CD14-positive monocyte (primary cell): ENCODE measurements around the gene LILRB3. TPM values are rescaled to one million over a fixed set of nuclear protein-coding genes. Genes with fewer than 3 reads are reported as not detected.

Source experiments
- DNase-seq, 3 donors: peaks; one replicate each; pipeline ENCODE4 v3.0.0-alpha.2; 2011 to 2022
- H2AFZ ChIP-seq: 2 replicates; pipeline ENCODE4 v1.6.0; 2012; ENCODE audit warnings: mild to moderate bottlenecking, low read depth, low read length, inconsistent platforms; ENCODE audit not compliant: insufficient read depth, poor library complexity, severe bottlenecking
- H3K27ac ChIP-seq, 2 donors: 1 replicate in 1 of 2; 2 replicates in 1 of 2; pipeline ENCODE4 v1.5.1; 2012 to 2013; ENCODE audit warnings: low read length in 2 of 2, control low read depth in 1 of 2, inconsistent platforms in 1 of 2, low read depth in 1 of 2, mild to moderate bottlenecking in 1 of 2
- H3K27me3 ChIP-seq, 2 donors: one replicate each; pipeline versions ENCODE4 v1.6.0 to v1.6.1; 2011 to 2013; ENCODE audit warnings: low read length in 2 of 2; ENCODE audit not compliant: control insufficient read depth in 2 of 2, insufficient read depth in 2 of 2
- H3K36me3 ChIP-seq, 2 donors: replicated peaks in 1 of 2; 1 replicate in 1 of 2; 2 replicates in 1 of 2; pipeline versions ENCODE4 v1.5.1 to v1.6.1; 2012 to 2013; ENCODE audit warnings: low read length in 2 of 2, control low read depth in 1 of 2, inconsistent platforms in 1 of 2, mild to moderate bottlenecking in 1 of 2; ENCODE audit not compliant: insufficient read depth in 2 of 2, control insufficient read depth in 1 of 2
- H3K4me1 ChIP-seq, 2 donors: 1 replicate in 1 of 2; 2 replicates in 1 of 2; pipeline versions ENCODE4 v1.5.1 to v1.6.1; 2012 to 2013; ENCODE audit warnings: low read length in 2 of 2, control low read depth in 1 of 2, inconsistent platforms in 1 of 2, mild to moderate bottlenecking in 1 of 2, moderate library complexity in 1 of 2; ENCODE audit not compliant: insufficient read depth in 2 of 2, control insufficient read depth in 1 of 2
- H3K4me2 ChIP-seq: replicated peaks from 2 replicates; pipeline ENCODE3; 2012; ENCODE audit warnings: low read length, moderate library complexity, mild to moderate bottlenecking; ENCODE audit not compliant: poor library complexity, severe bottlenecking; ENCODE audit errors: extremely low read depth
- H3K4me3 ChIP-seq, 3 experiments: fragments of 200-600 bp in 1 of 3; sonication (generic) in 1 of 3; replicated peaks in 1 of 3; 1 replicate in 2 of 3; 2 replicates in 1 of 3; pipeline ENCODE4 v1.5.1; 2011 to 2013; ENCODE audit warnings: low read length in 3 of 3, mild to moderate bottlenecking in 3 of 3, control low read depth in 2 of 3, low read depth in 2 of 3, inconsistent platforms in 1 of 3, moderate library complexity in 1 of 3
- H3K79me2 ChIP-seq: 2 replicates; pipeline ENCODE4 v1.6.0; 2012; ENCODE audit warnings: mild to moderate bottlenecking, control low read depth, inconsistent platforms, low read length, moderate library complexity; ENCODE audit not compliant: insufficient read depth
- H3K9ac ChIP-seq: 2 replicates; pipeline ENCODE4 v1.6.0; 2017; ENCODE audit warnings: low read length, mild to moderate bottlenecking; ENCODE audit not compliant: insufficient read depth, poor library complexity, severe bottlenecking
- H3K9me3 ChIP-seq, 2 donors: replicated peaks in 1 of 2; 1 replicate in 1 of 2; 2 replicates in 1 of 2; pipeline versions ENCODE4 v1.5.1 to v1.6.1; 2012 to 2013; ENCODE audit warnings: low read length in 2 of 2, control low read depth in 1 of 2; ENCODE audit not compliant: control insufficient read depth in 1 of 2, insufficient read depth in 1 of 2
- H4K20me1 ChIP-seq: 2 replicates; pipeline ENCODE4 v1.6.0; 2012; ENCODE audit warnings: mild to moderate bottlenecking, low read length, control low read depth, moderate library complexity; ENCODE audit not compliant: insufficient read depth
- H3K27ac Mint-ChIP-seq, 7 donors: one replicate each; pipeline ENCODE4 v1.8.0; 2020; ENCODE audit warnings: mild to moderate bottlenecking in 7 of 7, mixed read lengths in 7 of 7, moderate library complexity in 6 of 7, inconsistent platforms in 2 of 7
- H3K27me3 Mint-ChIP-seq, 3 donors: one replicate each; pipeline ENCODE4 v1.8.0; 2021 to 2022; ENCODE audit warnings: low read depth in 3 of 3, mild to moderate bottlenecking in 3 of 3, mixed read lengths in 3 of 3, moderate library complexity in 3 of 3, inconsistent platforms in 1 of 3
- H3K36me3 Mint-ChIP-seq, 2 donors: one replicate each; pipeline ENCODE4 v1.8.0; 2020; ENCODE audit warnings: mixed read lengths in 2 of 2, inconsistent platforms in 1 of 2, mild to moderate bottlenecking in 1 of 2
- H3K4me1 Mint-ChIP-seq: one replicate; pipeline ENCODE4 v1.8.0; 2020; ENCODE audit warnings: mild to moderate bottlenecking, mixed read lengths
- H3K4me3 Mint-ChIP-seq, 2 donors: one replicate each; pipeline ENCODE4 v1.8.0; 2020; ENCODE audit warnings: mild to moderate bottlenecking in 2 of 2, mixed read lengths in 2 of 2, moderate library complexity in 1 of 2
- H3K9me3 Mint-ChIP-seq, 7 donors: one replicate each; pipeline ENCODE4 v1.8.0; 2020 to 2022; ENCODE audit warnings: mixed read lengths in 7 of 7, mild to moderate bottlenecking in 6 of 7, moderate library complexity in 6 of 7, inconsistent platforms in 2 of 7
- WGBS: methylation state at CpG from one replicate; pipeline ENCODE4 v1.1.5; 2013; ENCODE audit warnings: missing lambda C conversion rate; ENCODE audit not compliant: insufficient coverage; 5-methylcytosine and 5-hydroxymethylcytosine counted together
- intact Hi-C, 2 donors: fragments of 100-400 bp; cut with micrococcal nuclease; formaldehyde crosslinking; loops; one replicate each; pipeline versions ENCODE4 v1.15.0 to v1.15.1; 2023
- polyA plus RNA-seq, 3 donors: library from polyadenylated mRNA; depleted of rRNA in 1 of 3; unstranded in 2 of 3; stranded (reverse) in 1 of 3; fragments of 300-500 nt in 2 of 3; fragments of >200 nt in 1 of 3; fragmentation: Illumina TruSeq in 2 of 3; gene quantifications; 1 replicate in 2 of 3; 2 replicates in 1 of 3; pipeline ENCODE4 v1.2.3, GENCODE V29; 2012 to 2021
- TF ChIP-seq, protein P1 (sequence below): fragments of 200-600 bp; IDR thresholded peaks from one replicate; pipeline ENCODE4 v1.8.0; 2022; ENCODE audit warnings: antibody characterized with exemption, mild to moderate bottlenecking

Gene LILRB3
- polyA plus RNA-seq, 3 donors: 62.9 to 455 (median 104) TPM

DNA sequence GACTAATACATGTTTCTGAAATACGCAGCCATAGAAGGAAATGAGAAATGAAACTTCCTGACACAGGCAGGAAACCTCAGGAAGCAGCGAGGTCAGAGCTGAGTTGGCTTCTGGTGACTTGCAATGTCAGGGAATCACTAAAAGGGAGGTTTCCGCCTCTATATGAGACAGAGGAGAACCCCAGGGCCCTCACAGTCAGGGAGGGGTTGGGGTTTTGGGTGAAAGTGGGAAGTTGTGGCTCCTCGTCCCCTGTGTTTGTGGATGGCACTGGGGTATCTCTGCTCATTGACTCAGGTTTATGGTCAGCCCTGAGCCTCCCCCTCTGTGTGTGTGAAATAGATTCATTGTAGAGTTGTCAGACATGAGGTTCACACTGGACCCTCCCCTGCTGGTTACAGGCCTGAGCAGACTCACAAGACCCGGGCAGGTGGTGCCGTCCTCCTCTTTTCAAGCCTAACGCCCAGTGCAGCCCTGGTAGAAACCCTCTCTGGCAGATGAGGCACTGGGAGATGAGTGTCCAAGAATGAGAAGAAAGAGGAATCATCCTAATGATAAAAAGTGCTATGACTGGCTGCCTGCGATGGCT, 25.3 kb upstream of the LILRB3 start:
- Histone ChIP-seq H3K36me3 (no peaks in the 10 kb centered on the region), H3K27ac (peak overlapping the region; percentile 54 to 92), H3K4me1 (peaks cover 48 to 50% of the 10 kb centered on the region in 2 donors), H3K4me3 (peak overlapping the region in 1 of 3 experiments; percentile 56), H3K79me2 (no peaks in the 10 kb centered on the region), H4K20me1 (no peaks in the 10 kb centered on the region), H3K4me2 (peak overlapping the region; percentile 63), H3K9ac (peak overlapping the region; percentile 50), H2AFZ (peak overlapping the region; percentile 26), H3K9me3 (no peaks in the 10 kb centered on the region), H3K27me3 (peaks cover 0 to 1% of the 10 kb centered on the region in 2 donors)
- H3K36me3 Mint-ChIP-seq: peaks cover 0 to 3% of the 10 kb centered on the region in 2 donors
- H3K9me3 Mint-ChIP-seq: peaks cover 0 to 3% (median 0%) of the 10 kb centered on the region in 7 donors
- TF ChIP-seq, protein P1, sequence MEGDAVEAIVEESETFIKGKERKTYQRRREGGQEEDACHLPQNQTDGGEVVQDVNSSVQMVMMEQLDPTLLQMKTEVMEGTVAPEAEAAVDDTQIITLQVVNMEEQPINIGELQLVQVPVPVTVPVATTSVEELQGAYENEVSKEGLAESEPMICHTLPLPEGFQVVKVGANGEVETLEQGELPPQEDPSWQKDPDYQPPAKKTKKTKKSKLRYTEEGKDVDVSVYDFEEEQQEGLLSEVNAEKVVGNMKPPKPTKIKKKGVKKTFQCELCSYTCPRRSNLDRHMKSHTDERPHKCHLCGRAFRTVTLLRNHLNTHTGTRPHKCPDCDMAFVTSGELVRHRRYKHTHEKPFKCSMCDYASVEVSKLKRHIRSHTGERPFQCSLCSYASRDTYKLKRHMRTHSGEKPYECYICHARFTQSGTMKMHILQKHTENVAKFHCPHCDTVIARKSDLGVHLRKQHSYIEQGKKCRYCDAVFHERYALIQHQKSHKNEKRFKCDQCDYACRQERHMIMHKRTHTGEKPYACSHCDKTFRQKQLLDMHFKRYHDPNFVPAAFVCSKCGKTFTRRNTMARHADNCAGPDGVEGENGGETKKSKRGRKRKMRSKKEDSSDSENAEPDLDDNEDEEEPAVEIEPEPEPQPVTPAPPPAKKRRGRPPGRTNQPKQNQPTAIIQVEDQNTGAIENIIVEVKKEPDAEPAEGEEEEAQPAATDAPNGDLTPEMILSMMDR: no peak
- H3K27me3 Mint-ChIP-seq: peaks cover 4 to 16% (median 16%) of the 10 kb centered on the region in 3 donors
- intact Hi-C loops: loop anchor here in 1 of 2 donors (5.0 kb wide), 1 partner anchor 36 kb away; no protein-coding TSS in a partner anchor
- peak overlapping the region; percentile 58 to 82 for H3K4me3 Mint-ChIP-seq
- DNase-seq: peak; percentile 94 to 98 (median 98)
- H3K4me1 Mint-ChIP-seq: peaks cover 48% of the 10 kb centered on the region
- peak overlapping the region; percentile 95 to 99 (median 98) for H3K27ac Mint-ChIP-seq
- 0% methylated on average over 3 of the region's 8 CpGs for WGBS

DNA sequence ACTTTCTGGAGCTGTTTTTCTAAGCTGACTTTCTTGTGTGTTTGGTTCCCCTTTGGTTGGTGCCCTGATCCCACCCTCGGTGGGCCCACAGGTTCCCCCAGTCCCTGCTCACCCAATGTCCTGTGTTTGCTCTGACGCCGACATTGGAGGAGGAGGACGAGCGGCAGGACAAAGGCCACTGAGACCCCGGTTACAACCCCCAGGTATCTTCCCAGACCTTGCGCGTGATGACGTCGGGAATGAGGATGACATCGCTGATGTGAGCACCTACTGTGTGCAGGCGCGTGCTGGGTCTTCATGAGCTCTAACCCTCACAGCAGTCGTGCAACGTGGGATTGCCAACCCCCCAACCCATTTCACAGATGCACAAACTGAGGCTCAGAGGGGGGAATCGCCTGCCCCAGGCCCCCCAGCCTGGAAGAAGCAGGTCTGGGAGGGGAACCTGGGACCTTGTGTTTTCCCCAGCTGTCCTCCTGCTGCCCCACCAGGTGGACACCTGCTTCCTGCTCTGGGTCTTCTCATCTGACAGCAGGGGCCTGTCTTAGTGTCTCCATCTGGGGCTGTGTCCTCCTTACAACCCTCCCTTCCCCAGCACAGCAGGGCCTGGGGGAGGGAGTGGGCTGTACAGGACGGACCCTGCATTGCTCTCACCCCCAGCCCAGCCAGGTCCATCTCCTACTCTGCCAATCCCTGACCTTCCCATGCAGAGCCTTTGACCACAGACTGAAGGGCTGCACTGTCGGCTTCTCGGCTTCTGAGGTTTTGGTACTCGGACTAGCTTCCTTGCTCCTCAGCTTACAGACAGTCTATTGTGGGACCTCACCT, 24.5 kb upstream of the LILRB3 start:
- H3K4me3 ChIP-seq: peak overlapping the region in 2 of 3 experiments; percentile 4 to 56
- DNase-seq: no peak
- H3K36me3 Mint-ChIP-seq: peaks cover 0 to 3% of the 10 kb centered on the region in 2 donors
- H3K27ac Mint-ChIP-seq: peak overlapping the region; percentile 95 to 99 (median 98)
- no peak overlapping the region for H2AFZ ChIP-seq
- TF ChIP-seq, protein P1: no peak
- H3K9me3 Mint-ChIP-seq: peaks cover 0 to 3% (median 0%) of the 10 kb centered on the region in 7 donors
- peaks cover 55 to 57% of the 10 kb centered on the region in 2 donors for H3K4me1 ChIP-seq
- H3K9me3 ChIP-seq: no peaks in the 10 kb centered on the region
- peak overlapping the region in 1 of 2 donors; percentile 82 for H3K4me3 Mint-ChIP-seq
- WGBS: 36% methylated on average over 6 of the region's 20 CpGs
- no peaks in the 10 kb centered on the region for H3K36me3 ChIP-seq
- no peaks in the 10 kb centered on the region for H3K27me3 ChIP-seq
- H3K27me3 Mint-ChIP-seq: peaks cover 1 to 12% (median 9%) of the 10 kb centered on the region in 3 donors
- no peaks in the 10 kb centered on the region for H4K20me1 ChIP-seq
- H3K9ac ChIP-seq: peak overlapping the region; percentile 50
- intact Hi-C loops: loop anchor here in 1 of 2 donors (5.0 kb wide), 1 partner anchor 35 kb away; no protein-coding TSS in a partner anchor
- H3K79me2 ChIP-seq: no peaks in the 10 kb centered on the region
- peak overlapping the region; percentile 82 to 92 for H3K27ac ChIP-seq
- H3K4me1 Mint-ChIP-seq: peaks cover 55% of the 10 kb centered on the region
- H3K4me2 ChIP-seq: peak overlapping the region; percentile 63
